Measurements from ENCODE around the gene COL23A1. TPM values are rescaled to one million over a fixed set of nuclear protein-coding genes. Genes with fewer than 3 reads are reported as not detected.

Gene COL23A1
- total RNA-seq, 1 experiment from 2014 or later = not detected

DNA sequence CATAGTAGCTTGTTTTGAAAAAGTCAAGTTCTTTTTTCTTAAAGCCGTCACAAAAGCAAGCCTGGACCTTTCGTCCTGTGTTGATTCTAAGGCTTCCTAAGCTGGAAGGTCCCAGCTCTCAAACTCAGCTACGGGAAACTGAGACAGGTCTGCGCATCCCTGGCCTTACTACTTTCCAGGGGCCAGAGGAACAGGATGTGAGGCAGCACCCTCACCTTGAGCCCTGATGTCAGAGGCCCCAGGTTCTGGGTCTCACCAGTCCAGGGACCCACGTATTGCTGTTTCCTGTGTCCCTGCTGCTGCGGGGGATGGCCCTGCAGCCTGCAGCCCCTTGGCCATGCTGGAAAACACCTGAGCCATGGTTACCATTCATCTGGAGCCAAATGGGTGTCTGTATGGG is 123.9 kb downstream of the COL23A1 start:
- no TSS peak for BruUV-seq (replicated peaks)
- no peaks in the 10 kb centered on the region for H3K4me1 Mint-ChIP-seq (ENCODE audit: low read depth, unreplicated experiment)
- intact Hi-C loops (cut with micrococcal nuclease; ENCODE audit: unreplicated experiment) = no loop called here
- H3K27me3 Mint-ChIP-seq (ENCODE audit: unreplicated experiment) = peaks cover 43% of the 10 kb centered on the region
- DNase-seq = no peak
- TF ChIP-seq CTCF (IDR thresholded peaks at IDR 0.05; ENCODE audit: unreplicated experiment) = no peak
- no peak overlapping the region for H3K4me3 Mint-ChIP-seq (ENCODE audit: low read depth, unreplicated experiment)
- CTCF ChIA-PET = no interaction called here
- peaks cover 14% of the 10 kb centered on the region for H3K9me3 Mint-ChIP-seq (ENCODE audit: low read depth, unreplicated experiment)
- H3K27ac Mint-ChIP-seq (ENCODE audit: unreplicated experiment) = no peak overlapping the region
- H3K36me3 Mint-ChIP-seq (ENCODE audit: insufficient read depth, unreplicated experiment) = no peaks in the 10 kb centered on the region

DNA sequence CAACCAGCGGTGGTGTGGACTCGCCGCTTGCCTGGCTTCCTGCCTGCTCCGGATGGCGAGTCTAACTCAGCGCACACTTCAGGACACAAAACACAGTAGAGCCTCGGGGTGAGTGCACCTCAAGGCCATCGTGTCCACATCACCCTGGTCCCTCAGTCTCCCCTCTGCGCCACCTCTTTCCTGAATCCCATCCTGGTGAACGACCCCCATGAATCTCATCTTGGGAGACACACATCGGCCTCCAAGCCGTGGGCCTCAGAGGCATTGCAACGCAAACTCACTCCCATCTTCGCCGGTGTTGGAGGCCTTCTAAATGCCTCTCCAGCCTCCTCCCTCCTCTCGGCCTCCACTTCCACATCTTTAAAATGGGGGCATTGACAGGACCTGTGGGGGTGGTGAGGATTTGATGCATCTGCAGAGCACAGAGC is 124.3 kb downstream of the COL23A1 start:
- Mint-ChIP-seq H3K4me3 (ENCODE audit: low read depth, unreplicated experiment) (no peak overlapping the region), H3K27ac (ENCODE audit: unreplicated experiment) (no peak overlapping the region), H3K4me1 (ENCODE audit: low read depth, unreplicated experiment) (no peaks in the 10 kb centered on the region), H3K9me3 (ENCODE audit: low read depth, unreplicated experiment) (peaks cover 14% of the 10 kb centered on the region), H3K27me3 (ENCODE audit: unreplicated experiment) (peaks cover 40% of the 10 kb centered on the region), H3K36me3 (ENCODE audit: insufficient read depth, unreplicated experiment) (no peaks in the 10 kb centered on the region)
- intact Hi-C loops (cut with micrococcal nuclease; ENCODE audit: unreplicated experiment) = no loop called here
- no TSS peak for BruUV-seq (replicated peaks)
- CTCF ChIA-PET = no interaction called here
- TF ChIP-seq CTCF (IDR thresholded peaks at IDR 0.05; ENCODE audit: unreplicated experiment) = no peak
- DNase-seq = no peak

GRCh38 chr5:178465228-178465860 is 124.8 kb downstream of the COL23A1 start:
- TF ChIP-seq CTCF (IDR thresholded peaks at IDR 0.05; ENCODE audit: unreplicated experiment) = no peak
- peaks cover 35% of the 10 kb centered on the region for H3K27me3 Mint-ChIP-seq (ENCODE audit: unreplicated experiment)
- CTCF ChIA-PET = no interaction called here
- intact Hi-C loops (cut with micrococcal nuclease; ENCODE audit: unreplicated experiment) = no loop called here
- H3K4me1 Mint-ChIP-seq (ENCODE audit: low read depth, unreplicated experiment) = no peaks in the 10 kb centered on the region
- DNase-seq = no peak
- H3K9me3 Mint-ChIP-seq (ENCODE audit: low read depth, unreplicated experiment) = peaks cover 14% of the 10 kb centered on the region
- H3K27ac Mint-ChIP-seq (ENCODE audit: unreplicated experiment) = no peak overlapping the region
- H3K4me3 Mint-ChIP-seq (ENCODE audit: low read depth, unreplicated experiment) = no peak overlapping the region
- no TSS peak for BruUV-seq (replicated peaks)
- H3K36me3 Mint-ChIP-seq (ENCODE audit: insufficient read depth, unreplicated experiment) = no peaks in the 10 kb centered on the region

DNA sequence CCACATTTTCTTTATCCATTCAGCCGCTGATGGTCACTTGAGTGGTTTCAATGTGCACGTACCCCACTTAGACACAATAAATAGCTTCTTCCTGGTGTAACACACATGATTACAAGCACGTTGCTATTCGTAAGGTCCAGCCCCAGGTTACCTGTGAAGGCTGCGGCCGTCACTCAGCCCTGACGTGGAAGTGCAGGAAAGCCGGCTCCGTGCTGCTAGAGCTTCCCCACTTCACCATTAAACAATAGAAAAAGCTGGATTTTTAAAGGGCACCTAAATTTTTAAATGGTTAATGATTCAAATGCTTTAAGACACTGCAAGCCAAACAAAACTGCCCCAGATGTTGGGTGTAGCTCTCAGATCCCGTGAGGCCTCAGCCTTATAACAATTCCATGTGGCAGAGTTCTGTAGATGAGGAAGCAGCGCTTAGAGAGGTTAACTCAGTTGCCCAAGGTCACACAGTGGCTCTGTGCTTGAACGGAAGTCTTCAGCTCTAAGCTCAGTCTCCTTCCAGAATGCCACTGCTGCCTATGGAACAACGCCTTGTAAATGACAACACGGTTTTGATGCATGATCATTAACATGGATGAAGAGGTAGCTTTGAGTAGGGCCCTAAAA is 125.7 kb downstream of the COL23A1 start:
- Mint-ChIP-seq H3K9me3 (ENCODE audit: low read depth, unreplicated experiment) (peaks cover 14% of the 10 kb centered on the region), H3K27me3 (ENCODE audit: unreplicated experiment) (peaks cover 27% of the 10 kb centered on the region), H3K4me1 (ENCODE audit: low read depth, unreplicated experiment) (no peaks in the 10 kb centered on the region), H3K27ac (ENCODE audit: unreplicated experiment) (no peak overlapping the region), H3K4me3 (ENCODE audit: low read depth, unreplicated experiment) (no peak overlapping the region), H3K36me3 (ENCODE audit: insufficient read depth, unreplicated experiment) (no peaks in the 10 kb centered on the region)
- CTCF ChIA-PET = no interaction called here
- intact Hi-C loops (cut with micrococcal nuclease; ENCODE audit: unreplicated experiment) = no loop called here
- TF ChIP-seq CTCF (IDR thresholded peaks at IDR 0.05; ENCODE audit: unreplicated experiment) = no peak
- DNase-seq = no peak
- no TSS peak for BruUV-seq (replicated peaks)
